ENCODE measurements around the gene CASK.

The CASK gene

DNA sequence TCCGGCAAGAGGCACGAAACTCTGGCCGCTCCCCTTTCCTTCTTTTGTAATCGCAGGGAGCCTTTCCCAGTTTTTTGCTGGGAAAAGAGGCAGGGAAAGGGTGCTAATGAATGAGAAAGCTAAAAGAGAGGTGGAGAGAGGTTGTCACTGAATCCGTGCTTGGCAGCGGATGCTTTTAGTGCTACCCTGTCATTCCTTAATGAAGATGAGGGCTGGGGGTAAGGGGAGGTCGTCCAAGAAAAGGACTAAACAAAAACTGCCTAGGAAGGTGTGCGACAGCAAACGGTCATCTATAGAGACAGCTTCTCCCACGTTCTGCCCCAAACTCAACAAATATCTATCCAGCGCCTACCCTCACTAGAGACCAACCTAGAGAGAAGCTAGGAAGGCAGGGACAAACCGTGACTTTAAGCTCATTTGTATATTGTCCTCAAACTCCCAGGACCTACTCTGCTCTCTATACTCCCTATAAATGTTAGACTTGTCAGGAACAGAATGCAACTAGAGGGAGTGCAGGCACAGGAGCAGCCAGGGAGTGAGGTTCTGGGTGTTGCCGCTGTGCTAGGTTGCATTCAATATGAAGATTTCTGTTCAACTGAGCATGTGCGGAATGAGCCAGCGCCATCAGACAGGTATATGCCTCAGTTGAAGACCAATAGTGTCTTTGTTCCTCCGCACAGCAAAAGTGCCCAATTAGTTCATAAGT is 777 bp upstream of the CASK start:
- H3K4me3 ChIP-seq (ENCODE audit: low read length): peak overlapping the region; percentile 64
- TF ChIP-seq, protein P1, sequence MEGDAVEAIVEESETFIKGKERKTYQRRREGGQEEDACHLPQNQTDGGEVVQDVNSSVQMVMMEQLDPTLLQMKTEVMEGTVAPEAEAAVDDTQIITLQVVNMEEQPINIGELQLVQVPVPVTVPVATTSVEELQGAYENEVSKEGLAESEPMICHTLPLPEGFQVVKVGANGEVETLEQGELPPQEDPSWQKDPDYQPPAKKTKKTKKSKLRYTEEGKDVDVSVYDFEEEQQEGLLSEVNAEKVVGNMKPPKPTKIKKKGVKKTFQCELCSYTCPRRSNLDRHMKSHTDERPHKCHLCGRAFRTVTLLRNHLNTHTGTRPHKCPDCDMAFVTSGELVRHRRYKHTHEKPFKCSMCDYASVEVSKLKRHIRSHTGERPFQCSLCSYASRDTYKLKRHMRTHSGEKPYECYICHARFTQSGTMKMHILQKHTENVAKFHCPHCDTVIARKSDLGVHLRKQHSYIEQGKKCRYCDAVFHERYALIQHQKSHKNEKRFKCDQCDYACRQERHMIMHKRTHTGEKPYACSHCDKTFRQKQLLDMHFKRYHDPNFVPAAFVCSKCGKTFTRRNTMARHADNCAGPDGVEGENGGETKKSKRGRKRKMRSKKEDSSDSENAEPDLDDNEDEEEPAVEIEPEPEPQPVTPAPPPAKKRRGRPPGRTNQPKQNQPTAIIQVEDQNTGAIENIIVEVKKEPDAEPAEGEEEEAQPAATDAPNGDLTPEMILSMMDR (conservative IDR thresholded peaks at IDR 0.05; ENCODE audit: low read depth, low read length): peak; percentile 14
- no peak for DNase-seq (ENCODE audit: low read depth)

DNA sequence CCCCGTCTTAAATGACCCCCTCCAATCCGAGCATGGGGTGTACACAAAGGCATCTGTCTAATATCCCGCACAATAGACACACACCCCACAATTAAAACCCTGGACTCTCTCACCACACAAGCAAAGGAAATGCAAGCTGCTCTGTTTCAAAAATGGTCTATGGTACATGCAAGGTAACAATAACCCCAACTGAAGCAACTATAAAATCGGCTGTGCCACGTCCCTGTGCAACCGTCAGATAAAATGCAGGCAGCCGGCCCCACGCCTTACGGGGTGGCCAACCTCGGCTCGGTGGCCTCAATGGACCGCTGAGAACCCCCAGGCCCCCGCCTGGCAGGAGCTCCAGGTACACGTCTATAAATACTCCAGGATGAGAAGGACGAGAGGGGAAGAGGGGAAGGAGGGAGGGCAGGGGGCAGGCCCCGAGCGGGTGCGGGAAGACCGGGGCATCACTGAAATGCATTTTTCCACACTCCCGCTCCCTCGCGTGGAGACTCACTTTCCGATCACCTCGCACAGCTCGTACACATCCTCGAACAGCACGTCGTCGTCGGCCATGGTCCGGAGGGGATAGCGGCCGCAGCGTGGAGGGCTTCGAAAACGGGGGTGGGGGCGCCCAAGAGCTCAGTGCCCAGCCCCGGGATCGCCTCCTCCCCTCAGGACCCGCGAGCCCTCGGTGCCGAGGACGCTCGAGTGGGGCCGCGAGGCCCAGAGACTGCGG is 763 bp downstream of the CASK start:
- DNase-seq (ENCODE audit: low read depth): no peak
- H3K4me3 ChIP-seq (ENCODE audit: low read length): peak overlapping the region; percentile 68
- TF ChIP-seq, protein P1 (conservative IDR thresholded peaks at IDR 0.05; ENCODE audit: low read depth, low read length): no peak

DNA sequence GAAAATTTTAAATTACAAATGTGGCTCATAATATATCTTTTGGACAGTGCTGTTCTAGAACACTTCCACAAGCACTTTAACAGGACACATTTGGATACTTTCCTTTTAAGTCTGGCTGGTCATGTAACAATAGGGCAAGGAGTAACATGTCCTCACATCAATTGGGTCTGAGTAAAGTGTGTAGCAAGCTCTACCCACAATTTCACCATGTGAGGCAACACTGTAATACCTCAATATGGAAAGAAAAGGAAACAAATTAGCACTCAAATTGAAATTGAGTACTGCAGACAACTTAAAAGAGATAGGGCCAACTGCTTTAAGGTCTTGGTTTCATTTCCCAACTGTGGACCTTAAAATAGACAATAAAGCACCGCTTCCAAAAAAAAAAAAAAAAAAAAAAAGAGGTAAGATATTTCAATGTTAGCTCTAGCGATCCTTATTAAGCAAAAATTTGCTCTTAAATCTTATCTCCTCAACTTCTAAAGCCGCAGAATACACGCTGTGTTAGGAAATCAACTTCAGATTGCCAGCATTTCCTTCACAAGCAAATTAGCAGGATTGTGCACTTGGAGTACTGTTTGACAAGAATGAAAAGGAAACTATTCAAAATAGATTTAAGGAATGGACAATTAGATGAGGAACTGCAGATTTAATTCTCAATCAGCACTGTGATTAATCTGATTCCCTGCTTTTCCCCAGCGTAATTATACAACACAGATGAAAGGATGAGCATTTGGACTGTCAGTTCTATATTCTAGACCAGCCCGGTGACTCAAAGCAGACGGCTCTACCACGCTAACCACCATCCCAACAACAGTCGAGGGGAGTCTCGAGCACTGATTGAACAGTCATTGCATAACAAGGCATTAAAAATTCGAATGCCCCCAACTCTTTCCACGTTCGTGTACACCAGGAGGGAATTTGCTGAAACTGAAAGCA is 1.6 kb downstream of the CASK start:
- DNase-seq (ENCODE audit: low read depth): no peak
- TF ChIP-seq, protein P1 (conservative IDR thresholded peaks at IDR 0.05; ENCODE audit: low read depth, low read length): no peak
- H3K4me3 ChIP-seq (ENCODE audit: low read length): peak overlapping the region; percentile 68

DNA sequence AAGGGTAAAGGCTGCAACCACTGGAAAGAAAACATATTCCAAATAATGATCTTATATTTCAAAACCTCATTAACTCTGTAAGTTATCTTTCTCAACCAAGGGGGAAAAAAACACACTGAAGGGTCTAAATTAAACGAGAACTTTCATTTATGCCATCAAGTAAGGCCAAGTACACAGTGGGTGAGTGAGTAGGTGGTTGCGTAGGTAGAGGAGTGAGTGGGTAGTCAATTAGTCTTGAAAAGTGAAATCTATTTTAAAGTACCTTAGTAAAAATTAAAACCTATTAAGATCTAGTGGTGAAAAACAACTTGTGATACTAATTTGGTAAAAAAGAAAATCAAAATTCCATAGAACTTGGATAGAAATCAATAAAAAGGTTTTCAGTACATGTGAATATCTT is 3.5 kb downstream of the CASK start:
- no peak for DNase-seq (ENCODE audit: low read depth)
- H3K4me3 ChIP-seq (ENCODE audit: low read length): no peak overlapping the region
- TF ChIP-seq, protein P1 (conservative IDR thresholded peaks at IDR 0.05; ENCODE audit: low read depth, low read length): no peak

DNA sequence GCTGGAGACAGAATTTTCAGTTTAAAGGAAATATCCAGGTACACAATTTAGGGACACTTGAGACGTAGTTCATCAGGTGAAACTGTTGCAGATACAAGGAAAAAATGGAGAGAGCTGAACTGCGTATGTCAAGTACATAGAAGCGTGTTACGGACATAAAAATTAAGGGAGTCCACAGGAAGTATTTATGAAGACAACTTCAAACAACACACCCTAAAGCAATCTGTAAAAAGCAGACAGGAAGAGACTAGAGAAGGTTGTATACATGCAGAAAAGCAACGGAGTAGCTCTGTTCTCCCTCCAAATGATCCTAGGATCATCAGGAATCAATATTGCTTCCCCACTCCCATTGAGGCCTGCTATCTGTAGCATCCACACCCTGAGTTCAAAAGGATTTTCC is 5.8 kb downstream of the CASK start:
- no peak overlapping the region for H3K4me3 ChIP-seq (ENCODE audit: low read length)
- TF ChIP-seq, protein P1 (conservative IDR thresholded peaks at IDR 0.05; ENCODE audit: low read depth, low read length): no peak
- no peak for DNase-seq (ENCODE audit: low read depth)

DNA sequence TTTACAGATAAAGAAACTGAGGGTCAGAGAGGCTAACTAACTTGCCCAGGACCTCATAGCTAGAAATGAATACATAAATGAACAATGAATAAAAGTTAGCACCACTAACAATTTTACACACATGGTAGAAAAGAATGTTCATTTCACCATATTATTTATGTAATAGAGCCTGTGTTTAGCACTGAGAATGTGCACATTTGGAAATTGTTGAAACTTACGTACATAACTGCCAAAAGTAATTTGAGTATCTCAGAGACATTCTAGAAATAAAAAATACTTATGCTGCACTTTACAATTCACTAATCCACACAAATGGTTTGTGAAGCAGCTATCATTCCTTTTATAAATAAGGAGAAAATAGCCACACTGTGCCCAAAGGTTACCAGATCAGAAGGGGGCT is 9.9 kb downstream of the CASK start:
- TF ChIP-seq, protein P1 (conservative IDR thresholded peaks at IDR 0.05; ENCODE audit: low read depth, low read length): no peak
- DNase-seq (ENCODE audit: low read depth): no peak
- H3K4me3 ChIP-seq (ENCODE audit: low read length): no peak overlapping the region

Data from retinal pigment epithelial cell (primary cell).